Measurements from ENCODE around the gene MRPL22. TPM values are rescaled to one million over a fixed set of nuclear protein-coding genes. Genes with fewer than 3 reads are reported as not detected.

Gene MRPL22
- total RNA-seq, 1 donor: 11.7 TPM

DNA sequence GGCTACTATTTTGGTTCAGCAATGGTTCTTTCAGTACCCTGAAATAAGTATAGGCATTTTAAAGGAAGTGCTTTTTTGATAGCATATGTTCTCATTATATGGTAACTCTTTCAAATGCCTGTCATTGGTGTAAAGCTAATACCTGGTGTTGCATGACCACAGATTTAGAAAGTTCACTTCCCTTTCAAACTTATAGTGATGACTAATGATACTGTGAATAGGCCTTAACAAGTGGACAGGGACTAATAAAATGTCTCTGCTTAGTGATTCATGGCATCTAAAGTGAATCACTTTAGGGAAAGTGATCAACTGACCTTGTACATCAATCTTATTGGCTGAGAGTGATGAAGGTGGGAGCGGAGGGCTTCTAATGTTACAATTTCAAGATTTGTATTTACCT is 21.6 kb downstream of the MRPL22 start:
- peak; percentile 13 for DNase-seq (ENCODE audit: low read depth)
- no peak overlapping the region for H3K4me3 ChIP-seq (ENCODE audit: low read depth, low read length)
- TF ChIP-seq, protein P1, sequence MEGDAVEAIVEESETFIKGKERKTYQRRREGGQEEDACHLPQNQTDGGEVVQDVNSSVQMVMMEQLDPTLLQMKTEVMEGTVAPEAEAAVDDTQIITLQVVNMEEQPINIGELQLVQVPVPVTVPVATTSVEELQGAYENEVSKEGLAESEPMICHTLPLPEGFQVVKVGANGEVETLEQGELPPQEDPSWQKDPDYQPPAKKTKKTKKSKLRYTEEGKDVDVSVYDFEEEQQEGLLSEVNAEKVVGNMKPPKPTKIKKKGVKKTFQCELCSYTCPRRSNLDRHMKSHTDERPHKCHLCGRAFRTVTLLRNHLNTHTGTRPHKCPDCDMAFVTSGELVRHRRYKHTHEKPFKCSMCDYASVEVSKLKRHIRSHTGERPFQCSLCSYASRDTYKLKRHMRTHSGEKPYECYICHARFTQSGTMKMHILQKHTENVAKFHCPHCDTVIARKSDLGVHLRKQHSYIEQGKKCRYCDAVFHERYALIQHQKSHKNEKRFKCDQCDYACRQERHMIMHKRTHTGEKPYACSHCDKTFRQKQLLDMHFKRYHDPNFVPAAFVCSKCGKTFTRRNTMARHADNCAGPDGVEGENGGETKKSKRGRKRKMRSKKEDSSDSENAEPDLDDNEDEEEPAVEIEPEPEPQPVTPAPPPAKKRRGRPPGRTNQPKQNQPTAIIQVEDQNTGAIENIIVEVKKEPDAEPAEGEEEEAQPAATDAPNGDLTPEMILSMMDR (IDR thresholded peaks at IDR 0.05; ENCODE audit: insufficient read depth, low read depth, low read length): no peak

DNA sequence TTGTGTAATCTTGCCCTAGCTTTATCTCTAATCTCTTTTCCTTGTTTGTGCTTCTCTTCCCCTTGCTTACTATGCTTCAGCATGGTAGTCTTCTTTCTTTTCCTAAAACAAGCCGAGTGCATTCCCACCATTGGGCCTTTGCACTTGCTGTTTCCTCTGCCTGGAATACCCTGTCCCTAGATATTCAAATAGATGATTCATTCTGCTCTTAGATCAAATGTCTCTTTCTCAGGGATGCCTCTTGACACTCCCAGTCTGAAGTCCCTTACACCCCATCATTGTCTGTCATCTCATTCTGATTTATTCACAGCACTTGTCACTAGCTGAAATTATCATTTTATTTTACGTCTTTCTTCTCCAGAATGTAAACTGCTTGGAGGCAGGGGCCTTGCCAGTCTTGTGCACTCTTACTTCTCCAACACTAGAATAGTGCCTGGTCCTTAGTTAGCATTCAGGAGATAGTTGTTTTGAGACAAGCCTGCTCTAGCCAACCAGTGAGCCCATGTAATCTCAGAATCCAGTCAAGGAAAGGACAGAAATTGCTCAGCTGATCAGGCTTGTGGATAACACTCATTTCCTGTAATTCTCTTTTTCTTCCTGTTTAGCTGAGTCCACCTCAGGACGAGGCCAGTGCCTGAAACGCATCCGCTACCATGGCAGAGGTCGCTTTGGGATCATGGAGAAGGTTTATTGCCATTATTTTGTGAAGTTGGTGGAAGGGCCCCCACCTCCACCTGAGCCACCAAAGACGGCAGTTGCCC is 25.4 kb downstream of the MRPL22 start:
- no peak overlapping the region for H3K4me3 ChIP-seq (ENCODE audit: low read depth, low read length)
- DNase-seq (ENCODE audit: low read depth): no peak

DNA sequence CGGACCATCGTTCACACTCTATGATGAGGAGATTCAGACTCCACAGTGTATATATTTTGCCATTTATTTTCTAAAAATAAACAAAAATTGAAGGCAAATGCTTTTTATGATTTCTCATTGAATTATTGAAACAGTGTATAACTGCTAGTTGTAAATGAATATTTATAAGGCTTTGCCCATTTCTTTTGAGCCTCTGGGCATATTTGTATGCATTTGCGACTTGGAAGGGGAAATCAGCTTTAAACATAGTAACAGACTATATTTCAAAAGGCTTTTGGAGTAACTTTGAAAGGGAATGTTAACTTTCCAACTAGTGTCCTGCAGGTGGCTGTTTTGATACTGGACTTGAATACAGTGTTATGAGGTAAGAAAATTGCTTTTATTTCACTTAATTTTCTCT is 26.0 kb downstream of the MRPL22 start:
- TF ChIP-seq, protein P1 (IDR thresholded peaks at IDR 0.05; ENCODE audit: insufficient read depth, low read depth, low read length): no peak
- H3K4me3 ChIP-seq (ENCODE audit: low read depth, low read length): no peak overlapping the region
- no peak for DNase-seq (ENCODE audit: low read depth)

More for the DNA sequence above, 25.4 kb downstream of the MRPL22 start:
- TF ChIP-seq, protein P1 (IDR thresholded peaks at IDR 0.05; ENCODE audit: insufficient read depth, low read depth, low read length): no peak

DNA sequence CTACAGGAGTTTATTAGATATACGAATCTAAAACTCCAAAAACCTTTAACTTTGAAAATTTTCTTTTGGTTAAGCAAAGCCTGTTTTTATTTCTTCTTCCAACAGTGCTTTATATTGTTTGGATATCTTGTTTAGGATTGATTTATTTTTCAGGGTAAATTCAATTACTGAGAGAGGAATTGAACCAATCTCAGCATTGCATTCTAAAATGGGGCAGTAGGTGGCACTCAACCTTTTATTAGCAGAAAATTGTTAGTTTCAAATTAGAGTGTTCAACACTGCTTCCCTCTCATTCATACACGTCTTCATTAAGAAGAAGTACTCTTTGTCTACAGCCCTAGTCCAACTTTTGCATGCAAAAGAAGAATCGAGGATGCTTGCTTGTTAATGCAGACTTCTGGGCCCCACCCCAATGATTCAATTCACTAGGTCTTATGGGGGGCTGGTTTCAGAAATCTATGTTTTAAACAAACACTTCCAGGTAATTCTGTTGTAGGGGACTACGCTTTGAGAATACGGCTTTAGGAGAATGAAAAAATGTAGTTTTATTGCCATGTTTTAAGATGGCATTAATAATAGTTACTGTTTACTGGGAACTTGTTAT is 26.6 kb downstream of the MRPL22 start:
- TF ChIP-seq, protein P1 (IDR thresholded peaks at IDR 0.05; ENCODE audit: insufficient read depth, low read depth, low read length): peak; percentile 51
- H3K4me3 ChIP-seq (ENCODE audit: low read depth, low read length): no peak overlapping the region
- DNase-seq (ENCODE audit: low read depth): peak; percentile 6

DNA sequence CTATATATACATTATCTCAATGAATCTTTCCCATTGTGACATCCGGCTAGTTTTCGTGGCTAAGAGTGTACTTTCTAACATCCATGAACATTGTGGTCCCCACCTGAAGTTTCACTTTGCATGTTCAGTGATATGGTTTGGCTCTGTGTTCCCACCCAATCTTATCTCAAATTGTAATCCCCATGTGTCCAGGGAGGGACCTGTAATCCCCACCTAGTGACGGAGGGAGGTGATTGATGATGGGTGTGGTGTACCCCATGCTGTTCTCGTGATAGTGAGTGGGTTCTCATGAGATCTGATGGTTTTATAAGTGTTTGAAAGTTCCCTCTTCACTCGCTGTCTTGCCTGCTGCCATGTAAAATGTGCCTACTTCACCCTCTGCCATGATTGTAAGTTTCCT is 28.1 kb downstream of the MRPL22 start:
- no peak overlapping the region for H3K4me3 ChIP-seq (ENCODE audit: low read depth, low read length)
- TF ChIP-seq, protein P1 (IDR thresholded peaks at IDR 0.05; ENCODE audit: insufficient read depth, low read depth, low read length): no peak
- DNase-seq (ENCODE audit: low read depth): no peak

DNA sequence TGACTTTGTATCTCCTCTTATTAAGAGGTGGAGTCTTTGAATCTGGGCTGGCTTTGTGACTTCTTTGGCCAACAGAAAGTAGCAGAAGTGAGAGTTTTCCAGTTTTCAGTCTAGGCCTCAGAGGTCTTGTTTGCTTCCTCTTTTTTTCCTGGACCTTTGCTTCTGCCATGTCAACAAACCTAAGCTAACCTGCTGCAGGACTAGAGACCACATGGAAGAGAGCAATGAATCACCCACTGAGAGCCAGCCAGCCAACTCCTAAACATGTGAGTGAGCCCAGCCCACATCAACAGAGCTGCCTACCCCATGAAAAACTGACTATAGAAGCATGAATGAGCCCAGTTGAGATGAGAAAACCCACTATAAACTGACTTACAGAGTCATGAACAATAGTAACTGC is 29.9 kb downstream of the MRPL22 start:
- no peak overlapping the region for H3K4me3 ChIP-seq (ENCODE audit: low read depth, low read length)
- no peak for DNase-seq (ENCODE audit: low read depth)
- TF ChIP-seq, protein P1 (IDR thresholded peaks at IDR 0.05; ENCODE audit: insufficient read depth, low read depth, low read length): no peak
